Fibroblast of skin of left quadriceps (primary cell): ENCODE data around the gene NT5DC3.

ENCODE experiments used
- DNase-seq, 2 experiments: peaks; one replicate each; pipeline ENCODE4 v3.0.0-alpha.2; 2013; ENCODE audit warnings: low read depth in 2 of 2

Gene NT5DC3

GRCh38 chr12:103840876-103841689, at the start of gene NT5DC3:
Gene NT5DC3 (minus strand): TSS chr12:103841234. CDS start chr12:103841156, 78 bp downstream.
- DNase-seq = peak; percentile 54 to 56

- DNase-seq = no peak
Observed at GRCh38 chr12:103887738-103888137, 46.7 kb upstream of the NT5DC3 start.

GRCh38 chr12:103886195-103886797, 45.3 kb upstream of the NT5DC3 start:
- DNase-seq = no peak

GRCh38 chr12:103884316-103884715, 43.3 kb upstream of the NT5DC3 start:
- DNase-seq = no peak

GRCh38 chr12:103883908-103884307, 42.9 kb upstream of the NT5DC3 start:
- no peak for DNase-seq

GRCh38 chr12:103882861-103883596, 42.0 kb upstream of the NT5DC3 start:
- DNase-seq = no peak

- DNase-seq = no peak
Observed at GRCh38 chr12:103881261-103881660, 40.2 kb upstream of the NT5DC3 start.

GRCh38 chr12:103880299-103881142, 39.5 kb upstream of the NT5DC3 start:
- no peak for DNase-seq

- no peak for DNase-seq
Observed at GRCh38 chr12:103879878-103880277, 38.8 kb upstream of the NT5DC3 start.

- no peak for DNase-seq
Observed at GRCh38 chr12:103879048-103879692, 38.1 kb upstream of the NT5DC3 start.

GRCh38 chr12:103877934-103878510, 37.0 kb upstream of the NT5DC3 start:
- peak; percentile 45 to 49 for DNase-seq

GRCh38 chr12:103877288-103877687, 36.3 kb upstream of the NT5DC3 start:
- no peak for DNase-seq

GRCh38 chr12:103875666-103876065, 34.6 kb upstream of the NT5DC3 start:
- DNase-seq = no peak

- peak in 1 of 2 experiments; percentile 31 for DNase-seq
Observed at GRCh38 chr12:103868215-103868614, 27.2 kb upstream of the NT5DC3 start.

- no peak for DNase-seq
Observed at GRCh38 chr12:103865151-103865730, 24.2 kb upstream of the NT5DC3 start.

- DNase-seq = no peak
Observed at GRCh38 chr12:103864710-103865109, 23.7 kb upstream of the NT5DC3 start.

- peak; percentile 46 to 54 for DNase-seq
Observed at GRCh38 chr12:103858953-103859601, 18.0 kb upstream of the NT5DC3 start.

- no peak for DNase-seq
Observed at GRCh38 chr12:103858335-103858734, 17.3 kb upstream of the NT5DC3 start.

- DNase-seq = no peak
Observed at GRCh38 chr12:103857164-103857563, 16.1 kb upstream of the NT5DC3 start.
